K562 (cell line): ENCODE measurements around the gene SULT1B1. TPM values are rescaled to one million over a fixed set of nuclear protein-coding genes. Genes with fewer than 3 reads are reported as not detected.

Experiments
- ATAC-seq: fragments of 200-7000 bp; cut with Tn5 transposase; 3 replicates; pipeline ENCODE4 v1.9.1; 2020; ENCODE audit warnings: moderate library complexity
- BruUV-seq: library from RNA; stranded (reverse); fragments of 400-500 nt; replicated peaks from 2 replicates; lab custom pipeline; 2021; lab: Mats Ljungman, UMichigan
- CTCF ChIA-PET: fragments of 300-600 bp; formaldehyde crosslinking; extraction: SDS; loops from one replicate; lab custom pipeline; 2021; ENCODE audit warnings: low intra/inter-chr PET ratio; lab: Yijun Ruan, JAX
- POLR2A ChIA-PET: fragments of 300-600, 350-650 bp; sonication (Branson Sonifier 250); formaldehyde crosslinking; extraction: SDS; loops from one replicate; lab custom pipeline; 2021; ENCODE audit warnings: antibody characterized with exemption, inconsistent platforms; lab: Yijun Ruan, JAX
- DNase-seq, 4 experiments: peaks; one replicate each; pipeline versions ENCODE4 v3.0.0 to v3.0.0-alpha.2; 2011 to 2018; ENCODE audit warnings: low spot score in 3 of 4, mixed read lengths in 3 of 4; ENCODE audit errors: extremely low read depth in 1 of 4
- FAIRE-seq: peaks from 2 replicates; lab custom pipeline; 2011; peaks lifted over from hg19 to GRCh38; lab: Jason Lieb, UNC
- H2AFZ ChIP-seq: 2 replicates; pipeline ENCODE4 v1.6.0; 2011; ENCODE audit warnings: low read depth, low read length, control low read depth, inconsistent platforms
- H3K27ac ChIP-seq: fragments of 200-600 bp; 3 replicates; pipeline ENCODE4 v1.8.0; 2011; ENCODE audit warnings: low read depth, mild to moderate bottlenecking, control low read depth, inconsistent platforms, low read length, moderate library complexity, mixed read lengths; ENCODE audit errors: extremely low read depth
- H3K27me3 ChIP-seq, 2 experiments: fragments of 300-600 bp in 1 of 2; 2 replicates in 1 of 2; 3 replicates in 1 of 2; pipeline versions ENCODE4 v1.6.0 to v1.8.0; 2011; ENCODE audit warnings: inconsistent platforms in 2 of 2, low read length in 2 of 2, mild to moderate bottlenecking in 1 of 2, mixed read lengths in 1 of 2, moderate library complexity in 1 of 2; ENCODE audit not compliant: control insufficient read depth in 2 of 2, insufficient read depth in 2 of 2
- H3K36me3 ChIP-seq: fragments of 300-600 bp; 3 replicates; pipeline ENCODE4 v1.8.0; 2011; ENCODE audit warnings: mild to moderate bottlenecking, low read length, inconsistent platforms; ENCODE audit not compliant: control insufficient read depth, insufficient read depth
- H3K4me1 ChIP-seq, 2 experiments: fragments of 200-600 bp in 1 of 2; replicated peaks in 1 of 2; 2 replicates in 1 of 2; 3 replicates in 1 of 2; pipeline versions ENCODE4 v1.5.1 to v1.8.0; 2011; ENCODE audit warnings: inconsistent platforms in 2 of 2, low read length in 2 of 2, mild to moderate bottlenecking in 1 of 2, mixed read lengths in 1 of 2, moderate library complexity in 1 of 2; ENCODE audit not compliant: control insufficient read depth in 2 of 2, insufficient read depth in 2 of 2
- H3K4me2 ChIP-seq: 2 replicates; pipeline ENCODE4 v1.6.1; 2011; ENCODE audit warnings: low read length, control low read depth, inconsistent platforms, mixed read lengths; ENCODE audit not compliant: insufficient read depth
- H3K4me3 ChIP-seq: fragments of 200-600 bp; sonication (generic), shearing (Covaris generic); 2 replicates; pipeline ENCODE4 v1.5.1; 2016; ENCODE audit warnings: control low read depth, inconsistent platforms
- H3K79me2 ChIP-seq: fragments of 200-600 bp; 3 replicates; pipeline ENCODE4 v1.8.0; 2011; ENCODE audit warnings: low read length, inconsistent platforms; ENCODE audit not compliant: control insufficient read depth, insufficient read depth
- H3K9ac ChIP-seq, 2 experiments: 2 replicates each; pipeline versions ENCODE4 v1.6.0 to v1.6.1; 2011; ENCODE audit warnings: low read depth in 2 of 2, low read length in 2 of 2, control low read depth in 1 of 2, inconsistent platforms in 1 of 2, mild to moderate bottlenecking in 1 of 2, mixed read lengths in 1 of 2; ENCODE audit not compliant: insufficient read depth in 1 of 2
- H3K9me1 ChIP-seq: one replicate; pipeline ENCODE4 v1.6.0; 2011; ENCODE audit warnings: inconsistent platforms, mild to moderate bottlenecking, low read length, moderate library complexity; ENCODE audit not compliant: control insufficient read depth, insufficient read depth
- H3K9me3 ChIP-seq: replicated peaks from 2 replicates; pipeline ENCODE4 v1.5.1; 2011; ENCODE audit warnings: low read depth, low read length, inconsistent platforms; ENCODE audit not compliant: control insufficient read depth, insufficient read depth
- H4K20me1 ChIP-seq: replicated peaks from 2 replicates; pipeline ENCODE4 v1.6.1; 2011; ENCODE audit warnings: low read length, inconsistent platforms, mixed read lengths; ENCODE audit not compliant: control insufficient read depth, insufficient read depth
- E2F8 ChIP-seq: fragments of 450-650 bp; IDR thresholded peaks from 2 replicates; pipeline ENCODE4 v1.7.1; 2018; ENCODE audit warnings: mild to moderate bottlenecking, low read depth; ENCODE audit not compliant: partially characterized antibody
- HOMEZ ChIP-seq: fragments of 250-450 bp; sonication (Bioruptor Pico); IDR thresholded peaks from 2 replicates; pipeline ENCODE4 v1.4.0; 2020; ENCODE audit warnings: mild to moderate bottlenecking, moderate library complexity
- KLF10 ChIP-seq: fragments of 250-450 bp; sonication (Bioruptor Pico); IDR thresholded peaks from 2 replicates; pipeline ENCODE4 v1.6.1; 2021; ENCODE audit warnings: matching md5 sums
- MAFF ChIP-seq: IDR thresholded peaks from 2 replicates; pipeline ENCODE4 v1.6.1; 2012; ENCODE audit warnings: low read length, improper control_type of control experiment
- SMC3 ChIP-seq: conservative IDR thresholded peaks from 2 replicates; pipeline ENCODE4 v1.6.1; 2011; ENCODE audit warnings: low read depth, low read length, improper control_type of control experiment; ENCODE audit not compliant: insufficient read depth
- TARDBP ChIP-seq: fragments of 450-650 bp; IDR thresholded peaks from 2 replicates; pipeline ENCODE4 v1.6.1; 2016
- ZNF239 ChIP-seq: fragments of 250-450 bp; sonication (Bioruptor Pico); IDR thresholded peaks from 2 replicates; pipeline ENCODE4 v1.4.0; 2020; ENCODE audit warnings: mild to moderate bottlenecking
- ZNF76 ChIP-seq: fragments of 250-450 bp; sonication (Bioruptor Pico); IDR thresholded peaks from 2 replicates; pipeline ENCODE4 v1.4.0; 2020; ENCODE audit warnings: mild to moderate bottlenecking, moderate library complexity, borderline replicate concordance
- WGBS: fragments of 100-300 bp; shearing (Covaris generic); methylation state at CpG from one replicate; pipeline ENCODE4 v1.1.6; 2016; ENCODE audit warnings: low coverage, mixed read lengths; ENCODE audit not compliant: insufficient coverage; ENCODE audit errors: missing lambda C conversion rate; 5-methylcytosine and 5-hydroxymethylcytosine counted together
- in situ Hi-C: fragments of 300-500 bp; cut with MboI; formaldehyde crosslinking; loops from 4 replicates; pipeline ENCODE4 v1.15.0; 2018; ENCODE audit warnings: inconsistent platforms, mixed read lengths
- intact Hi-C: fragments of 100-400 bp; cut with micrococcal nuclease; formaldehyde crosslinking; loops from 2 replicates; pipeline ENCODE4 v1.14.2; 2022
- polyA plus RNA-seq, 8 experiments: library from polyadenylated mRNA; depleted of rRNA in 4 of 8; stranded (reverse) in 5 of 8; unstranded in 3 of 8; fragments of >200 nt; fragmentation: Nextera tagmentation in 2 of 8; fragmentation: Illumina TruSeq in 1 of 8; extraction: Ambion mirVana in 2 of 8; extraction: Trizol in 1 of 8; gene quantifications; 2 replicates each; pipeline versions ENCODE4 v1.2.1 to v1.2.3, GENCODE V29; 2011 to 2014; ENCODE audit warnings: inconsistent platforms in 1 of 8, missing spikeins in 1 of 8
- total RNA-seq, 7 experiments: library from RNA; depleted of rRNA in 6 of 7; stranded (reverse); fragments of >200 nt in 6 of 7; fragmentation: Illumina TruSeq in 2 of 7; extraction: Trizol in 2 of 7; gene quantifications; 2 replicates each; pipeline versions ENCODE4 v1.2.1 to v1.2.3, GENCODE V29; 2011 to 2021; ENCODE audit warnings: low replicate concordance in 1 of 7

The SULT1B1 gene
- total and polyA plus RNA-seq, 9 of the 15 experiments (the other 6 are each of a cell fraction or from before 2014, with no cell fraction given) = under 0.01 TPM; not detected in 8

GRCh38 chr4:69717778-69718177, 42.6 kb downstream of the SULT1B1 start:
- no TSS peak for BruUV-seq
- no peak for TF ChIP-seq ZNF76 (CRISPR knock-in tag)
- TF ChIP-seq, all 486 proteins: peak for 0
- ChIA-PET POLR2A (no interaction called here), CTCF (no interaction called here)
- H3K9me1 ChIP-seq = no peaks in the 10 kb centered on the region
- H3K4me1 ChIP-seq = no peaks in the 10 kb centered on the region
- ATAC-seq (no peak), FAIRE-seq (no peak), DNase-seq (no peak)
- H4K20me1 ChIP-seq = no peaks in the 10 kb centered on the region
- H3K27ac ChIP-seq = no peak overlapping the region
- no peaks in the 10 kb centered on the region for H3K36me3 ChIP-seq
- no peak overlapping the region for H3K4me3 ChIP-seq
- intact Hi-C loops (no loop called here), in situ Hi-C loops (no loop called here)
- no peaks in the 10 kb centered on the region for H3K79me2 ChIP-seq
- no peak overlapping the region for H2AFZ ChIP-seq
- H3K27me3 ChIP-seq = no peaks in the 10 kb centered on the region
- H3K9me3 ChIP-seq = no peaks in the 10 kb centered on the region
- H3K4me2 ChIP-seq = no peak overlapping the region
- no peak overlapping the region for H3K9ac ChIP-seq

DNA sequence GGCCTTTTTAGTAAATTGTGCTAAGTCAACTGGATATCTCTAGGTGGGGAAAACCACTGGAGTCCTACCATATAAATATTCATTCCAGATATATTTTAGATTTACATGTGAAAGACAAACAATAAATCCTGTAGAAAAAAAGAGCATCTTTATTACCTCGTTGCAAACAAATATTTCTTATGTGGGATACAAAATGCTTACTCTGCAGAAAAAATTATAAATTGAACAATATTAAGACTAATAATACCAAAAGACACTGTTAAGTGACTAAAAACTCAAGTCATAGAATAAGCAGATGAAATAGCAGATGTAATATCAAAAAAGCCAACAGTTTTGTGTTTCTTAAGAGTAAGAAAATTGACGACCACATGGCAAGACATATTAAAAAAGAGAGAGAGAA, 43.8 kb downstream of the SULT1B1 start:
- DNase-seq (no peak), FAIRE-seq (no peak), ATAC-seq (no peak)
- BruUV-seq = no TSS peak
- 3% methylated on average over 2 of the region's 2 CpGs for WGBS
- Histone ChIP-seq H3K27me3 (no peaks in the 10 kb centered on the region), H3K9ac (no peak overlapping the region), H3K4me2 (no peak overlapping the region), H3K27ac (no peak overlapping the region), H3K4me1 (no peaks in the 10 kb centered on the region), H3K79me2 (no peaks in the 10 kb centered on the region), H3K9me3 (no peaks in the 10 kb centered on the region), H4K20me1 (no peaks in the 10 kb centered on the region), H2AFZ (no peak overlapping the region), H3K9me1 (no peaks in the 10 kb centered on the region), H3K4me3 (no peak overlapping the region), H3K36me3 (no peaks in the 10 kb centered on the region)
- in situ Hi-C loops (no loop called here), intact Hi-C loops (no loop called here)
- CTCF ChIA-PET = no interaction called here
- POLR2A ChIA-PET = no interaction called here
- TF ChIP-seq KLF10 (no peak), MAFF (peak; percentile 63), ZNF239 (CRISPR knock-in tag) (no peak), E2F8 (no peak), HOMEZ (CRISPR knock-in tag) (no peak), SMC3 (no peak), TARDBP (no peak)
